GM19372 (cell line): ENCODE results near the gene BDH1.
"Not testable (repeated sequence)": the region's sequence is repeated elsewhere in the genome, so short reads cannot be mapped to it uniquely, and the experiment has no call there.

Experiments
- ATAC-seq: cut with Tn5 transposase; IDR thresholded peaks from one replicate; pipeline ENCODE4 v1.9.1; 2021; ENCODE audit warnings: mild to moderate bottlenecking, low read depth, moderate library complexity; ENCODE audit not compliant: unreplicated experiment

Gene BDH1

DNA sequence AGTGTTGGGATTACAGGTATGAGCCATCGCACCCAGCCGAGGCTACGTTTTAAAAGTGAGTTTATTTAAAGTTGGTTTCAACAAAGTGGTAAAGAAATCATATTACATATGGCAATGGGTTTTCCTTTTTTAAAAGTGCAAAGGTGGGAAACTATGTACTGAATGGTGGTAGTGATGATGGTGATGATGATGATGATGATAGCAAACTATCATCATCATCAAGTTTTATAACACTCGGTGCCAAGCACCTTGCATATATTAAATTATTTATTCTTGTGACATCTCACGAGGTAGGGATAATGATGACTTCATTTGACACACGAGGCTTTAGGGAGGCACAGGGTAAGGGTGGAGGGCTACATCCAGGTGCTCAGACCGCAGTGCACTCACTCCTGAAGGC is 64.3 kb downstream of the BDH1 start:
- ATAC-seq: no peak

DNA sequence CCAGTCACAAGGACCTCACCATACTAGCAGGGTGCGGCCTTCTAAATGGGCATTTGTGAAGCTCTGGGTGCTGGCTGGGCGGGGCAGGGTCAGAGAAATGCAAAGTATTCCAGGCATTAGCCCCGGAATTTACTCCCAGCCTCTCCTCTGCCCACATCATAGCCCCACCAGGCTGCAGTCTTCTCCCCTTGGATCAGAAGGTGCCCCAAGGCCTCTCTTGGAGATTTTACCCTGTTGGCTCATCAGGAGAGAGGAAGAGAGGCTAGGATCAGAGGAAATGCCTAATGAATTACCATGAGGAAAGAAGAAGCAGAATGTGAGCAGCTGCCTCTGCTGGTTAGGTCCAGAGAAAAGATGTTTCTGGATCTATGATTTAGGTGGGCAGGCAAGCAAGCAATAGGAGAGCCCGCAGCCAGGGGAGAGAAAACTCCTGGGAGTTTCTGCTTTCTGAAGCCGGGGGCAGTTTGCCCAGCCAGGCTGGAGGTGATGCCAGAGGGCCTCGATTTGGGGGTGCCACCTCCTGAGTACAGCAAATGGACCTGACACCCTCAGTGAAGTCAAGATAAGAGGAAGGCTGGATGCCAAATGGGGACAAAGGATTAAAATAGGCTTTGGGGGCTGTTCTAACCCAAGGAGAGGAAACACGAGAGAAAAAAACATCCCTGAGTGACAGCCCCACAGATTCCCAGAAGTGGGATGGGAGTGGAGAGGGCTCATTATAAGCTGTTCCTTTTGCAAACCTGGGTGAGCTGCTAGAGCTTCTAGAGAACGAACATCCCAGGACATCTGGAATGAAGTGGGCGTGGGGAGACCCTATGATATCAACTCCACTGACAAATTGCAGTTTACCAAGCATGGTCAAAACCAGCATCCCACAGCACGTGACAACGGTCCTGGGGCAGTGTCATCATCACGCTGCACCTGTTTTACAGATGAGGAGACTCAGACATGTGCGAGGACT is 65.4 kb downstream of the BDH1 start:
- ATAC-seq: no peak

GRCh38 chr3:197487911-197488391 is 67.8 kb downstream of the BDH1 start:
- no peak for ATAC-seq

GRCh38 chr3:197486861-197487260 is 68.9 kb downstream of the BDH1 start:
- no peak for ATAC-seq

- ATAC-seq: no peak
Observed at GRCh38 chr3:197485143-197485542, 70.6 kb downstream of the BDH1 start.

- ATAC-seq: no peak
Observed at GRCh38 chr3:197484204-197484901, 71.4 kb downstream of the BDH1 start.

GRCh38 chr3:197482001-197482400 is 73.8 kb downstream of the BDH1 start:
- no peak for ATAC-seq

- ATAC-seq: no peak
Observed at GRCh38 chr3:197480320-197480719, 75.4 kb downstream of the BDH1 start.

DNA sequence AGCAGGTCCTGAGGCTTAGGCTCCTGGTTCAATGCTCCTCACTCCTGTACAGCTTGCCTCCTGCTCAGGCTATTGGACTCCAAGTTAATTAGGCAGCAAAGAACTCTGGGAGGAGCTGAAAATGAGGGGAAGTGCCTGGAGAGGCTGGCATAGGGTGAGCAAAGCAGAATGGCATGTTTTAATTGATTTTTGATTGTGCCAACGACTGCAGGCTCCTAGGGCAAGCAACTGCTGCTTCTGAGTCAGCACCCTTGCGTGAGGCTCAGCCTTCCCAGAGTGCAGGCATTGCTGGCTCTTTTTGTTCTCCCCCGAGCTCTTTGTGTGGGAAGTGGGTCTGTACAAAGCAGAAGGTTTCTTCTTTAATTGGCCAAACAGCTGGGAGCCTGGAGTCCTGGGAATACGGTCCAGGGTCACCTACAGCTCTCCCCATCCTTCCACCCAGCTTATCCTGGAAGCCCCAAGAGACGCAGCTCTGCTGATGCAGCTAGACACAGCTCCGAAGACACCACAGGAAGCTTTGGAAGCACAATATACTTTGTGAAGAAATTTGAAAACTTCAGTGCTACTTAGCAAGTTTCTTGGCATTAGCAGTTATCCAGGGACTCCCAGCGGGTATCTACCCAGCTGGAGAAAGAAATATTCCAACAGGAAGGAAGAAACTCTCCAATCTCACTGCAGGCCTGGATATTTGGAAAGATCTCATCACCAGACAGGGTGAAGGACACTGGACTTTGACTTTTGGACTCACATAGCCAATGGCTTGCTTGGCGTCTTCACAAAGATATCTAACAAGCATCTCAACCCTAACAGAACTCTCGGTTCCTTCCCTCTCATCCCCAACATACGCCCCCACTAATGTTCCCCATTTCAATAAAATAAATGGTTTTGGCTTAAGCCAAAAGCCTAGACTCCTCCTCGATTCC is 76.8 kb downstream of the BDH1 start:
- no peak for ATAC-seq

DNA sequence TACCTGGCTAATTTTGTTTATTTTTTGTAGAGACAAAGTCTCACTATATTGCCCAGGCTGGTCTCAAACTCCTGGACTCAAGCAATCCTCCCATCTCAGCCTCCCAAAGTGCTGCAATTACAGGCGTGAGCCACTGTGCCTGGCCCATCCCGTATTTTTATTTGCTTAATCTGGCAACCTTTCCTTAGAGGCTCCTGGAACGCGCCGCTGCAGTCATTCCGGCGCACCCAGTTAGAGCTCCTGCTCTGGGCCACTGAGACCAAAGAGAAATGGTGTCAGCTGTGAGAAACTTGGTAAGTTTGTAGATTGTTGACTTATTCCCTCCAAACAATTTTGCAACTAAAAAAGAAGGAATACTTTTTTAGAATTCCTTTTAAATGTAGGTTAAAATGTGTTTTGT is 78.0 kb downstream of the BDH1 start:
- ATAC-seq: not testable (repeated sequence)

DNA sequence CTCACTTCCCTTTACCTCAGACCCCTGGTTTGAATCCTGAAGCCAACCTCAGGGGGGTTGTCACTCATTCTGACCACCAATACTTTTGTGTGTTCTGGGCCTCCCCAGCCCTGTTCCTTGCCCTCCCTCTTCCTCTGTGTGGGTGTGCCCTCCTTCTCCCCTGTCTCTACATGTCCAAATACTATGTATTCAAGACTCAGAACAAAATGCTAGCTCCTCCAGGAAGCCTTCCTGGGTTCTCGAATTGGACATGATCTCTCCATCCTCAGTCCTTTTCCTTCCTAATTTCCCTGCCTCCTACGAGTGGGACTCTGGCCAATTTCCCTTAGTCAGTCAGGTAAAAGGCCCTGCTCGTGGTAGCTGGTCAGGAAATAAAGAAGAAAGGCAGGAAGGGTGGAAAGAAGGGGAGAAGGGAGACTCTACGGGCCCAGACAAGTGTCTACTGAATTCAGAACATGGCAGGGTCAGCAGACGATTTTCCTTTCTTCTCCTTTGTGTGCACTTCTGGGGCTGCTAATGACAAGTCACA is 79.7 kb downstream of the BDH1 start:
- ATAC-seq: no peak

- no peak for ATAC-seq
Observed at GRCh38 chr3:197475514-197475913, 80.3 kb downstream of the BDH1 start.

- ATAC-seq: no peak
Observed at GRCh38 chr3:197472151-197472550, 83.6 kb downstream of the BDH1 start.

- ATAC-seq: no peak
Observed at GRCh38 chr3:197471221-197472010, 84.4 kb downstream of the BDH1 start.

- ATAC-seq: no peak
Observed at GRCh38 chr3:197468866-197469382, 86.8 kb downstream of the BDH1 start.

DNA sequence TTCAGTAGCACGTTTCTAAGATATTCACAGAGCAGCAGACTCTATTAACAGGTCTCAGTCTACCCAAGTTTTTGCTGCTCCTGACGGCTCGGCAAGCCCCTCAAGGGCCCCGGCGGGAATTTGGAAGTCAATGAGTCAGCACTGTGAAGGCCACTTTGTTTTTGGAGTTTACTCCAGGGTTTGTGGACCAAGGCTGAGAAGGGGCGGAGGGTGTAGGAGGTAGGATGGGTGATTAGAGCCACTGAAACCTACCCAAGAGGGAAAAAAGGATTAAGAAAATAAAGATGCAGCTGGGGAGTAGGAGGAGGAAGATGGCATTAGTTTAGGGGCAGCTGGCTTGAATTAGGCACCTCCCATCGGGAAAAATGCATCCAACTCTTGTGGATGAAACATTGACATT is 87.6 kb downstream of the BDH1 start:
- ATAC-seq: no peak

DNA sequence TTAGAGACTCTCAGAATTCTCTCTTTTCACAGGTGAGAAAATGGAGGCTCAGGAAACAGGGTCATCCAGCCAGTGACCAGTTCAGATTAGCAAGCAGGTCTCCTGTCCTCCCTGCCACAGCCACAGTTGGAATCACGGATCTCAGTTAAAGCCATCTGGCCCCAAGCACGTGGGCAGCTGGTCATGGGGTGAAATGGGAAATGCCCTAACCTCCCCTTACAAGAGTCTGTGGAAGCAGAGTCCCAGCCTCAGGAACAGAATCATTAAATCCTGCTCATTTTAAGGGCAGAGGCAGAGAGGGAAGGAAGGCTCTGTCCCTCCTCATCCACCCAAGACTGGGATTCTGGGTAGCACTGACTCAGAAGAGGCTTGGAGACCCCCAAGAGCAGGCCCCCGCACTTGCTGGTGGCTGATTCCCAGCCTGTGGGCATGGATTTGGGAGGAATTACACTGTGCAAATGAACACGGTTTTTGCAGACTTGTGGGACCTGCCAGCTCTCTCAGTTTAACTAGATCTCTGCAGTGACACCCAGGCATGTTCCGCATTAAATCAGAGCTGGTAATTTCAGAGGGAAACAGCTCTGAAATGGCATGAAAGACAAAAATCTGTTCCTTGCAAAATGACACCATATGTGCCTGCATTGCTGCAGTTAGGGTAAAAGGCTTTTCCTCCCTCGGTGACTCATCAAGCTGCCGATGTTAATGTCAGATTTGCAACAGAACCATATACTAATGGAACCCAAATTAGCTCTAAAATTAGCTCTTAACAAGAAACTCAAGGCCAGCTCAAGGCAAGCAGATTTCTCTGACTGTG is 89.0 kb downstream of the BDH1 start:
- no peak for ATAC-seq

DNA sequence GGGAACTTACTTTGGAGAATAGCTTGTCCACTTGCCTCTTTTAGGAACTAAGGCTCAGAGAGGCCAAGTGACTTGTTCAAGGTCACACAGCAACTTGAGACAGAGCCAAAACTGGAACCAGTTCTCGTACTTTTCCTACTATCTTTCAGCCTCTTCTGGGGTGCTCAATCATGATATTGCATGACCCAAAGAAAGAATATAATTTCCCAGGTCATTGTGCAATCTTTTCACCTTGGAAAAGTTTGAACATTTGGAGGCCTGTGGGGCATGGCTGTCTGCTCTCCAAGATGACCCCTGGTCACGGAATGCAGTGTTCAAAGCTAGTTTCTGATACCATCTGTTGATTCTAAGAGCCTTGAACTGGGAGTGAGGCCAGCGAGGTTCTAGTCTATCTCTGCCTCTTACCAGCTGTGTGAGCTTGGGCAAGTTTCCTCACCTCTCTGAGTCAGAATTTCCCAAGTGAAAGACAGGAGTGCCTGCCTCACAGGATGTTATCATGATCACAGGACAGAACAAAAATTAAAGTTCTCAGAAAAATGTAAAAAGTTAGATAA is 89.7 kb downstream of the BDH1 start:
- ATAC-seq: no peak
